ENCODE results near the gene B4GALNT4.
"Not testable (repeated sequence)": the region's sequence is repeated elsewhere in the genome, so short reads cannot be mapped to it uniquely, and the experiment has no call there.

The B4GALNT4 gene

GRCh38 chr11:336659-337198 lies 32.6 kb upstream of the B4GALNT4 start:
- DNase-seq: no peak

- DNase-seq: no peak
Measured at GRCh38 chr11:337711-338110, 31.6 kb upstream of the B4GALNT4 start.

DNA sequence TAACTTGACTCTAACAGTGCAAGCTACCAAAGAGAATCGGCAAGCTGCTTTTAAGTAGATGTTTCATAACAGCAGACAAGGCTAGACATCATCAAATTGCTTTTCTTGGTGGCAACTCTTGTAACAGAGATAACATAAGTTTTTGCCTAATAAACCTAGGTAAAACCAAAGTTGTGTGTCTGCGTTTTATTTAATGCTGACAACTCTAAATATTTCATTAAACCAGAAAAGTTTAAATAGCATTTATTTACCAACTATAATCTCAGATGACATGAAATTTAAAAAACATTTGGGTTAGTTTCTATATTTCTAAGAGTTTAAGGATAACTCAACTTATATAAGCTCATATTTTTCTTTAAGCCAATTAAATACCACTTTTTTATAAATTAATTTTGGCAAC lies 29.3 kb upstream of the B4GALNT4 start:
- DNase-seq: no peak

DNA sequence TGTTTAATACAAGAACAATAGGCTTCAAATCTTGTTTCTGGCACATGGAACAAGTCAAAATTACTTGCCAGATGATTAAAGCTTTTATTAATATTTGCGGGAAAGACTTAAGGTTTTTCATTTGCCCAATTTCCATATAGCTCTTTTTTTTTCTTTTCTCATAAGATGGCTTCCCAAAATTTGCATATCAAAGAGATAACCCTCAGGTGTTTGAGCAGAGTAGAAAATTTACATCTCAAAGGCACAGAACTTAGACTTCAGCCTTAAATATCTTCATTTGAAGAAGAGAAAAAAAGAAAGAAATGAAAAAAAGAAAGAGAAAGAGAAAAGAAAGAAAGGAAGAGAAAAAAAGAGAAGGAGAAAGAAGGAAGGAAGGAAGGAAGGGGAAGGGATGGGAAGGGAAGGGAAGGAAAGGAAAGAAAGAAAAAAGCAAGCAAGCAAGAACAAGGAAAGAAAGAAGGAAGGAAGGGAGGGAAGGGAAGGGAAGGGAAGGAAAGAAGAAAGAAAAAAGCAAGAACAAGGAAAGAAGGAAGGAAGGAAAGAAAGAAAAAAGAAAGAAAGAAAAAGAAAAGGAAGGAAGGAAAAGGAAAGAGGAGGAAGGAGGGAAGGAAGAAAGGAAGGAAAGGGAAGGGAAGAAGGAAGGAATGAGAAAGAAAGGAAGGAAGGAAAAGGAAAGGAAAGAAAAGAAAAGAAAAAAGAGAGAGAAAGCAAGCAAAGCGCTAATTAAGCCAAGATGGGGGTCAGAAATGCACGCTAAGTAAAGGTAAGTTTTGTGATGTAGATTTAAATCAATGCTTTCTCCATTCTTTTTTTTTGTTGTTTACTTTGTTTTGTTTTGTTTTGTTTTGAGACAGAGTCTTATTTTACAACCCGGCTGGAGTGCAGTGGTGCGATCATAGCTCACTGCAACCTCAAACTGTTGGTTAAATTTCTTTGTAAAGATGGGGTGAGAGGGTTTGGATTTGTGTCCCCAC lies 28.5 kb upstream of the B4GALNT4 start:
- DNase-seq: no peak

GRCh38 chr11:342328-342727 lies 27.0 kb upstream of the B4GALNT4 start:
- no peak for DNase-seq

GRCh38 chr11:344836-345578 lies 24.3 kb upstream of the B4GALNT4 start:
- DNase-seq: no peak

GRCh38 chr11:346529-346928 lies 22.8 kb upstream of the B4GALNT4 start:
- DNase-seq: no peak

DNA sequence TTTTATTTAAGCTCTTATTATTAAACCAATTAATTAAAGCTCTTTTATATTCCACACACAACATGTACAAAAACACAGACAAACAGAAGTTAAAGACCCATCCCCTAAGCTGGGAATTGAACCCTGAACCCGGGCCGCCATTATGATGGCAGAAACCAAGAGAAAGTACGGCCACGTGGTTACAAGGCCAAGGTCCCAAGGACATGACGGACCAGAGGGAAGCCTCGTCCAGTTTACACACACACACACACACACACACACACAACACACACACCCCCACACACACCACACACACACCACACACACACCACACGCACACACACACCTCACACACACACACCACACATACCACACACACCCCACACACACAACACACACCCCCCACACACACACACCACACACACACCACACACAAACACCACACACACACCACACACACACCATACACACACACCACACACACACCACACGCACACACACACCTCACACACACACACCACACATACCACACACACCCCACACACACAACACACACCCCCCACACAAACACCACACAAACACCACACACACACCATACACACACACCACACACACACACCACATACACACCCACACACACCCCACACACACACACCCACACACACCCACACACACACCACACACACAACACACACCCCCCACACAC lies 19.9 kb upstream of the B4GALNT4 start:
- not testable (repeated sequence) for DNase-seq

- DNase-seq: not testable (repeated sequence)
Measured at GRCh38 chr11:350033-350722, 19.1 kb upstream of the B4GALNT4 start.

GRCh38 chr11:350723-351255 lies 18.5 kb upstream of the B4GALNT4 start:
- no peak for DNase-seq

GRCh38 chr11:351411-351810 lies 17.9 kb upstream of the B4GALNT4 start:
- no peak for DNase-seq

GRCh38 chr11:352456-353031 lies 16.8 kb upstream of the B4GALNT4 start:
- no peak for DNase-seq

- DNase-seq: no peak
Measured at GRCh38 chr11:353179-353873, 16.0 kb upstream of the B4GALNT4 start.

GRCh38 chr11:355581-356458 lies 13.5 kb upstream of the B4GALNT4 start:
- DNase-seq: no peak

DNA sequence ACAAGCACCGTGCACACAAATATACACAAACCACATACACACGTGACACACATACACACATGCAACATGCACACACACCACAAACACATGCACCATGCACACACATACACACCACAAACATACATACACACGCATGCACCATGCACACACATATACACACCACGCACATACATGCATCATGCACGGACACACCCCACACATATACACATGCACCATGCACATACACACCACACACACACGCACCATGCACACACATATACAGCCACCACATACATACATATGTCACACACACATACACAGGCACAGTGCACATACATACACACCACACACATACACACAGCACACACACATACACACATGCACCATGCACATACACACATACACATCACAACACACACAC lies 12.7 kb upstream of the B4GALNT4 start:
- no peak for DNase-seq

DNA sequence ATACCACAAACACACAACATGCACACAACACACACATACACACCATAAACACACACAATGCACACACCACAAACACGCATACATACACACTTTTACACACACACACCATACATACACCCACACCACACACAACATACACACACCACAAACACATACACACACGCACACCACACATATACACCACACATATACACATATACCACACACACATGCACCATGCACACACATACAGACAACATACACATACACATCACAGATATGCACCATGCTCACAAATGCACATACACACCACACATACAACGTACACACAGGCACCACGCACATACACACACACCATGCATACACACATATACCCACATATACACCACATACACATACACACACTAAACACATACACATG lies 11.7 kb upstream of the B4GALNT4 start:
- DNase-seq: no peak

- no peak for DNase-seq
Measured at GRCh38 chr11:358129-358800, 11.0 kb upstream of the B4GALNT4 start.

DNA sequence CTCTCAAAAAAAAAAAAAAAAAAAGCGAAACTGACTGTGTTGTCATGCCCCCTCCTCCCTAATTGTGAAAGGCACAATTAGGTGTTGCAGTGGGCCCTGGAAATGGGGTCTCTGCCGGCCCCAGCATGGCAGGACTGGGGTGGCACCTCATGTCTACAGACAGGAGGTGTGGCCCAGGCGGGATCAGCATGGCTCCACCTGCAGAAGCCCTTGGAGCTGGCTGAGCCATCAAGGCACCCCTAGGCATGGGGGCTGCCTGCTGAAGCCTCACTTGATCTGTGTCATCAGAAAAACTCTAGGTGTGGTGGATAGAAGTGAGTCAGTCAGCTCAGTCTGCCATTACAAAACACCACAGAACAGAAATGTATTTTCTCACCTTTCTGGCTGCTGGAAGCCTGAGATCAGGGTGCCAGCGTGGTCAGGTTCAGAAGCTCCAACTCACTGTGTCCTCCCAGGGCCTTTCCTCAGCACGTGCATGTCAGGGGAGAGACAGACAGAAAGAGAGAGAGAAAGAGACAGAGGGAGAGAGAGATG lies 10.1 kb upstream of the B4GALNT4 start:
- DNase-seq: no peak
